ENCODE data around the gene LAMC3.

The LAMC3 gene

DNA sequence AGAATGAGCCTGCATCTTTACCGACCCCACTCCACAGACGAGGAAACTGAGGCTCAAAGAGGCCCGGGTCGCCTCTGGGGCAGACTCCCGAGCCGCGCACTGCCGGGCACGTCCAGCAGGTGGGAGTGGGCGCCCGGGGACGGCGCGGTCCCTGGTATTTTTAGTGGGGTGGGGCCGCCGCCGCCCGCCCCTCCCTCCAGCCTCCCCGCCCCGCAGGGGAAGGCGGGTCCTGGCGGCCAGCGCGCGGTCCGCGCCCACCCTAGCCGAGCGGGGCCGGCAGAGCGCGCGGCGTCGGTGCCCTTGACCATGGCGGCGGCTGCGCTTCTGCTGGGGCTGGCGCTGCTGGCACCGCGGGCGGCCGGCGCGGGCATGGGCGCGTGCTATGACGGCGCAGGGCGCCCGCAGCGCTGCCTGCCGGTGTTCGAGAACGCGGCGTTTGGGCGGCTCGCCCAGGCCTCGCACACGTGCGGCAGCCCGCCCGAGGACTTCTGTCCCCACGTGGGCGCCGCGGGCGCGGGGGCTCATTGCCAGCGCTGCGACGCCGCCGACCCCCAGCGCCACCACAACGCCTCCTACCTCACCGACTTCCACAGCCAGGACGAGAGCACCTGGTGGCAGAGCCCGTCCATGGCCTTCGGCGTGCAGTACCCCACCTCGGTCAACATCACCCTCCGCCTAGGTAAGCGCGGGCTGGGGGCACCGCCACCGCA is at the start of gene LAMC3:
LAMC3 (plus strand) TSS at position 266 of the 710 bp plus-strand sequence; CDS start at position 307, 41 bp downstream.
- H3K27me3 ChIP-seq (ENCODE audit: control insufficient read depth, insufficient read depth, low read length) = peaks cover 3% of the 10 kb centered on the region
- no peak within 1 kb of the TSS for H3K9ac ChIP-seq (ENCODE audit: low read length)
- H3K36me3 ChIP-seq (ENCODE audit: control insufficient read depth, insufficient read depth, low read length) = no peaks in the 10 kb centered on the region
- H3K4me3 ChIP-seq (ENCODE audit: low read length) = peak within 1 kb of the TSS; percentile 36
- H3K4me1 ChIP-seq (ENCODE audit: control insufficient read depth, insufficient read depth, low read length) = no peaks in the 10 kb centered on the region
- H3K27ac ChIP-seq (ENCODE audit: low read depth, low read length) = no peak within 1 kb of the TSS

DNA sequence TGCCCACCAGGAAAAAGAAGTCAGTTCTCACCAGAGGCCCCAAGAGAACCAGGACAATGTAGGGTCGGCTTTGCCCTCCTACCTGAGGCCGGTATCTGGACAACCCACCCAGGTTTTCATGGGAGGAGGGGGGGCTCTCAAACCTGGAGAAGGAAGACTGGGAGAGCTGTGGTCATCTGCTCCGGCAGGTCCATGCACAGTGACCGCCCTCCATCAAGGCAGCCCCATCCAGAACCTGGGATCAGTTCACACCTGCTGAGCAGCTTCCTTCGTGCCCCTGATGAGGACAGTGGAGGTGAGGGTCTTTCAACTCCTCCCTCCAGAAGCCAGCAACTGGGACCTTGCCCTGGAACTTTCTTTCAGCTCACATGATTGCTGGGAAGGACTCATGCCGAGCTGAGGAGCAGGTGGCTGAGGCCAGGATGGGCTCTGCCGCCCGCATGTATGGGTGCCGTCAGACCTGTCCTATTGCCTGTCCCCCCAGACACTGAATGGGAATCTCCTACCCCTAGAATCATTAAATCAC is 49.1 kb upstream of the LAMC3 start:
- Histone ChIP-seq H3K4me1 (ENCODE audit: control insufficient read depth, insufficient read depth, low read length) (peaks cover 3% of the 10 kb centered on the region), H3K9ac (ENCODE audit: low read length) (no peak overlapping the region)

DNA sequence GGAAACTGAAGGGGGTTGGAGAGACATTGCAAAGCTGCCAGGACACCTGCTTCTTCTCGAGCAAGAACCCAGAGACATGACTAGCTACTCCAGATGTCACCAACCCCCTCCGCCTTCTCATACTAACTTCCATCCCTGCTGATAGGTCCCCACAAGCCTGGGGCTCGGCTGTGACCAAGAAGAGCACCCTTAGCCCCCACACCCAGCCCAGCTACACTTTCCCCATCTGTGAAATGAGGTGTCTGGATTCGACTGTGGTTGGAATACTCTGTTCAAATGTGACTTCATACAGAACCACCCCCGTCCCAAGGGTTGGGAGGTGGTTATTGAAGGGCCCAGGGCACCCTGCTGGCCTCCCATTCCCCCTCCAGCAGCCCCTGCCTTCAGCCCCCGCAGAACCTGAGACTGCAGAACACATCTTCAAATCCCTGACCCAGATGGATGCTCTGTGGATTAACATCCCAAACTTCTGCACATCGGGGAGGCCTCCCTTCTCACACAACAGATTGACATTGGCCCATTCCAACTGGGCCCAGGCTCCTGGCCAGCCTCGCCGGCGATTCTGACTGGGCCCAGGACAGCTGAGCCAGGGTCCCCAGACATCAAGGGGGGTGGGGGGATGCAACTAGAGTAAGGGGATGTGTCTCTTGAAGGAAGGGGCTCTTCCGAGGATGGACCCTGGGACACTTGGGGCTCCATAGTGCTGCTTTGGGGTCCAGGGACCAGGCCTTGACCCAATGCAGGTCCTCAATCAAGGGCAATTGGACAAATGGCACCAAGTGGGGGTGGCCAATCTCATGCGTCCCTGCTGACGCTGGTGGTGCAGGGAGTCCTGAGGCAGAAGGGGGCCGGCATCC is 48.2 kb upstream of the LAMC3 start:
- Histone ChIP-seq H3K27me3 (ENCODE audit: control insufficient read depth, insufficient read depth, low read length) (peaks cover 4% of the 10 kb centered on the region), H3K9ac (ENCODE audit: low read length) (no peak overlapping the region), H3K36me3 (ENCODE audit: control insufficient read depth, insufficient read depth, low read length) (no peaks in the 10 kb centered on the region), H3K4me3 (ENCODE audit: low read length) (no peak overlapping the region), H3K4me1 (ENCODE audit: control insufficient read depth, insufficient read depth, low read length) (peaks cover 3% of the 10 kb centered on the region), H3K27ac (ENCODE audit: low read depth, low read length) (no peak overlapping the region)

More for the DNA sequence above, 49.1 kb upstream of the LAMC3 start:
- Histone ChIP-seq H3K27ac (ENCODE audit: low read depth, low read length) (no peak overlapping the region), H3K36me3 (ENCODE audit: control insufficient read depth, insufficient read depth, low read length) (no peaks in the 10 kb centered on the region), H3K27me3 (ENCODE audit: control insufficient read depth, insufficient read depth, low read length) (peaks cover 4% of the 10 kb centered on the region), H3K4me3 (ENCODE audit: low read length) (no peak overlapping the region)

DNA sequence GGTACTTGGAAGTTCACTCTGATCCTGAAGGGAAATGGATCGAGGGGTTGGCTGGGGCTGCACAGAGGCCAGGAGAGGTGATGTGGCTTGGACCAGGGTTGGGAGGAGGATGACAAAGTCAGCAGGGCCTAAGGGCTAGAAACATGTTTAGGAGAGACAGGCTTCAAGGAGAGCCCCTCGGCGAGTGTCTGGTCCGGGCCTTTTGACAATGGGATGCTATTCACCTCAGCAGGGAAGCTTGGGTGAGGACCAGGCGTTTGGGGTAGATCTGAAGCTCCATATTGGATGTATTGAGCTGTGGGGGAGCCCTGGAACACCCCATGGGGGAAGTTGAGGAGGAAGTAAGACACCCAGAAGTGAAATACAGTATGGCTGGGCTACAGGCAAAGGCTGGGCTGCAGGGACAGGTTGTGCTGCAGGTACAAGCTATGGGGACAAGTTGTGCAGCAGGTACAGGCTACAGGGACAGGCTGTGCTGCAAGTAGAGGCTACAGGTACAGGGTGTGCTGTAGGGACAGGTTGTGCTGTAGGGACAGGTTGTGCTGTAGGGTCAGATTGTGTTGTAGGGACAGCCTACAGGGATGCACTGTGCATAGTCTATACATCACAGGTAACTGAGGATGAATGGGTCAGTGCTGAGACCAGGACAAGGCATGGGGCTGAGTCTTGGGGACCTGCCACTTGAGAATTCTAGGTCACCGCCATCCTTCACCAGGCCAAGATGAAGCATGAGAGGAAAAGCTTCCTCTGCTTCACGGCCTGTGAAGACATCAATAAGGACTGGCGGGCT is 47.3 kb upstream of the LAMC3 start:
- Histone ChIP-seq H3K9ac (ENCODE audit: low read length) (no peak overlapping the region), H3K4me1 (ENCODE audit: control insufficient read depth, insufficient read depth, low read length) (peaks cover 3% of the 10 kb centered on the region), H3K27me3 (ENCODE audit: control insufficient read depth, insufficient read depth, low read length) (no peaks in the 10 kb centered on the region), H3K27ac (ENCODE audit: low read depth, low read length) (no peak overlapping the region), H3K4me3 (ENCODE audit: low read length) (no peak overlapping the region), H3K36me3 (ENCODE audit: control insufficient read depth, insufficient read depth, low read length) (no peaks in the 10 kb centered on the region)

DNA sequence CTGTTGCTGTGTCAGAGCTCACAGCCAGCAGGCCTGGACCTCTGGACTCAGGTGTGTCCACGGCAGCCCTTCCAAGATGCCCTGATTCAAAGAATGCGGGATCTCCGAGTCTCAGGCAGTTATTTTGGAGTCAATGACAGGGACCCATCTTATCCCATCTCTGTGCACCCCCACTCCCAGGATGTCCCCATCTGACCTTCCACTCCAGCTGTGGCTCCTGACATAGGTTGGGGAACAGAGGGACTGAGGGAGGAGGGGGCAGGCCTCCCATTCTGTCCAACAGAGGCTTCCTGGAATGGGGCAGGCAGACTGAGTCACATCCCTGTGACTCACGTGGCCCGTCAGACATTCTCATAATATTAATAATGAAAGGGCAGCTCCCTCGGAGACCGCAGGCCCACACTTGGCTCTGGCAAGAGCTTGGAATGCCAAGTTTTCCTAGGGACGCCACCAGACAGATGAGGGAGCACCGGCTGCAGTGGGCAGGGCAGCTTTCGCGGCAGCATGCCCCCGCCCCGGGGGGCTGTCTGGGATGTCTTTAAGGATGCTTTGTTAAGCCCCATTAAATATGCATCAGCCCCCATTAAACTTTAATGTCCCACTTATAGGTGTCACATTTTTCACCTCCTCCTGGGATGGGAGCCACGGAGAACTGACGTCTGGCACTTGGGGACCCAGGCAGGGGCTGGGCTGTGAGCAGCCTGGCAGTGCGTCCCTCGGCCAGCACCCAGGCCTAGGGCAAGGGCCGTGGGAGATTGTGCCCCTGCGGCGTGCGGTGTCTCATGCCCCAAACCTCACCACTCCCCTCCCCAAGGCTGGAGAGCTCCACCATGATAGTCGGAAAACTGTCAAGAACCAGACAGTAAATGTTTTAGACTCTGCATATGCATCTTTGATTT is 46.3 kb upstream of the LAMC3 start:
- Histone ChIP-seq H3K4me3 (ENCODE audit: low read length) (no peak overlapping the region), H3K9ac (ENCODE audit: low read length) (no peak overlapping the region), H3K27me3 (ENCODE audit: control insufficient read depth, insufficient read depth, low read length) (no peaks in the 10 kb centered on the region), H3K4me1 (ENCODE audit: control insufficient read depth, insufficient read depth, low read length) (peaks cover 3% of the 10 kb centered on the region), H3K27ac (ENCODE audit: low read depth, low read length) (no peak overlapping the region), H3K36me3 (ENCODE audit: control insufficient read depth, insufficient read depth, low read length) (no peaks in the 10 kb centered on the region)

DNA sequence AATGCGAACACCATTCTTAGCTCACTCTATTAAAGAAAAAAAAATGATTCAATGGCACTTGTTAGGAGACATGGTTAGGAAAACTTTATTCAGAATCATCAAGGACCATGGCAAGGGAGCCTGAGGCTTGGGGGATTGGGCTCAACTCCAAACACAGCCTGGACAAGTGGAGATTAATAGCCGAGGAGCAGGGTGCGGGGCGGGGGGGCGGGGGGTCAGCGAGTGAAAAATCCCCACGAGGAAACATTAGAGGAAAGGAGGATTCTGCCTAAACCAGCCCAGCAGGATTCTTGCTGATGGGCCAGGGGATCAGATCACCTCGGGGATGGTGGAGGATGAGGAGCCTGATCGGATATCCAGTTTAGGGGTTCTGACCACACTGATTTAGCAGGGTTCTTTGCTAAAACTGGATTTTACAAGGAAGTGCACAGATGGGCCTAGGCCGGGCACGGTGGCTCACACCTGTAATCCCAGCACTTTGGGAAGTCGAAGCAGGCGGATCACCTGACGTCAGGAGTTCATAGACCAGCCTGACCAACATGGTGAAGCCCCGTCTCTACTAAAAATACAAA is 45.6 kb upstream of the LAMC3 start:
- Histone ChIP-seq H3K27me3 (ENCODE audit: control insufficient read depth, insufficient read depth, low read length) (no peaks in the 10 kb centered on the region), H3K36me3 (ENCODE audit: control insufficient read depth, insufficient read depth, low read length) (no peaks in the 10 kb centered on the region), H3K9ac (ENCODE audit: low read length) (no peak overlapping the region), H3K27ac (ENCODE audit: low read depth, low read length) (no peak overlapping the region), H3K4me3 (ENCODE audit: low read length) (no peak overlapping the region), H3K4me1 (ENCODE audit: control insufficient read depth, insufficient read depth, low read length) (peaks cover 3% of the 10 kb centered on the region)

DNA sequence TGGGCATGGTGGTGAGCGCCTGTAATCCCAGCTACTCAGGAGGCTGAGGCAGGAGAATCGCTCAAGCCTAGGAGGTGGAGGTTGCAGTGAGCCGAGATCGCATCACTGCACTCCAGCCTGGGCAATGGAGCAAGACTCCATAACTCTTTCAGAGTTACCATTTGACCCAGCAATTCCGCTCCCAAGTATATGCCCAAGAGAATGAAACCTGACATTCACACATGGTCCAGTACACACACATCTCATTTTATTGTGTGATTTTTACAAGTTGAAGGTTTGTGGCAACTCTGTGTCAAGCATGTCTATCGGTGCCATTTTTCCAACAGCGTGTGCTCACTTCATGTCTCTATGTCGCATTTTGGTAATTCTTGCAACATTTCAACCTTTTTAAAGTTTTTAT is 45.1 kb upstream of the LAMC3 start:
- no peaks in the 10 kb centered on the region for H3K36me3 ChIP-seq (ENCODE audit: control insufficient read depth, insufficient read depth, low read length)
- H3K4me3 ChIP-seq (ENCODE audit: low read length) = no peak overlapping the region
- no peaks in the 10 kb centered on the region for H3K27me3 ChIP-seq (ENCODE audit: control insufficient read depth, insufficient read depth, low read length)
- no peak overlapping the region for H3K27ac ChIP-seq (ENCODE audit: low read depth, low read length)
- H3K9ac ChIP-seq (ENCODE audit: low read length) = no peak overlapping the region
- peaks cover 3% of the 10 kb centered on the region for H3K4me1 ChIP-seq (ENCODE audit: control insufficient read depth, insufficient read depth, low read length)

DNA sequence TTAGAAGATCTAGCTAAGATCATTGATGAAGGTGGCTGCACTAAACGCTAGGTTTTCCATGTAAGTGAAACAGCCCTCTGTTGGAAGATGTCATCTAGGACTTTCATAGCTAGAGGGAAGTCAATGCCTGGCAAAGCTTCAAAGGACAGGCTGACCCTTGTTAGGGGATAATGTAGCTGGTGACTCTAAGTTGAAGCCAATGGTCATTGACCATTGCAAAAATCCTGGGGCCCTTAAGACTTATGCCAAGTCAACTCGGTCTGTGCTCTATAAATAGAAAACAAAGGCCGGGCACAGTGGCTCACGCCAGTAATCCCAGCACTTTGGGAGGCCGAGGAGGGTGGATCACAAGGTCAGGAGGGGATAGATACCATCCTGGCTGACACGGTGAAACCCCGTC is 43.3 kb upstream of the LAMC3 start:
- Histone ChIP-seq H3K4me3 (ENCODE audit: low read length) (no peak overlapping the region), H3K27ac (ENCODE audit: low read depth, low read length) (no peak overlapping the region), H3K36me3 (ENCODE audit: control insufficient read depth, insufficient read depth, low read length) (no peaks in the 10 kb centered on the region), H3K9ac (ENCODE audit: low read length) (no peak overlapping the region), H3K4me1 (ENCODE audit: control insufficient read depth, insufficient read depth, low read length) (peaks cover 3% of the 10 kb centered on the region), H3K27me3 (ENCODE audit: control insufficient read depth, insufficient read depth, low read length) (no peaks in the 10 kb centered on the region)

DNA sequence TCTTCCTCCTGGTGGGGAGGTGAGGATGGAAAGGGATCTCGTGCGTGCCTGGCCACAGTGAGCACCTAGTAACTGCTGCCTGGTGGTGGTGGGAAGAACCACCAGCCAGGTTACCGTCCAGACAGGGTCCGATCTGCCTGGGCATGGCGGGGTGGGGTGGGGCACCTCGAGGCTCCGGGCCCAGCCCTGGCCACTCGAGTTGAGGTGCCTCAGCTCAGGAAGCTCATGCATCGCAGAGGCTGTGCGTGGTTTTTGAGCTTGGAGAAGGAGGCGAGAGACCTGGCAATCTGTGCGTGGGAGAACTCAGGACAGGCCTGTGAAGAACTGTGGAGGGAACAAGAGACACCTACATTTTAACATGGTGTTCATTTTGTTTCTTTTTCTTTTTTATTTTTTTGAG is 38.9 kb upstream of the LAMC3 start:
- Histone ChIP-seq H3K27ac (ENCODE audit: low read depth, low read length) (no peak overlapping the region), H3K4me1 (ENCODE audit: control insufficient read depth, insufficient read depth, low read length) (no peaks in the 10 kb centered on the region), H3K36me3 (ENCODE audit: control insufficient read depth, insufficient read depth, low read length) (no peaks in the 10 kb centered on the region), H3K27me3 (ENCODE audit: control insufficient read depth, insufficient read depth, low read length) (peaks cover 9% of the 10 kb centered on the region), H3K9ac (ENCODE audit: low read length) (no peak overlapping the region), H3K4me3 (ENCODE audit: low read length) (no peak overlapping the region)

DNA sequence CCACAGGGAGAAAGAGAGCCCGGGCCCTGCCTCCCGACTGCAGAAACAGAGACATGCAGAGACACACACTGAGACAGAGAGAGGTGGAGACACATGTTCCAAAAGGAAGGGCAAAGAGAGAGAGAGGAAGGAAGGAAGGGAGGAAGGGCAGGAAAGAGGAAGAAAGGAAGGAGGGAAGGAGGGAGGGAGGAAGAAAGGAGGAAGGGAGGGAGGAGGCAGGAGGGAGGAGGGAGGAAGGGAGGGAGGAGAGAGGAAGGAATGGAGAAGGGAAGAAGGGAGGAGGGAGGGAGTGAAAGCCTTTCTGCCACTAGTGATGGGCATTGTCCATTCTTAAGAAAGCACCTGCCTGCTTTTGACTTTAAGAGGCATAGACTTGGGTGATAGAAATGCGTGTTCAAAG is 38.1 kb upstream of the LAMC3 start:
- Histone ChIP-seq H3K9ac (ENCODE audit: low read length) (no peak overlapping the region), H3K27me3 (ENCODE audit: control insufficient read depth, insufficient read depth, low read length) (peaks cover 9% of the 10 kb centered on the region), H3K4me1 (ENCODE audit: control insufficient read depth, insufficient read depth, low read length) (no peaks in the 10 kb centered on the region), H3K27ac (ENCODE audit: low read depth, low read length) (no peak overlapping the region), H3K36me3 (ENCODE audit: control insufficient read depth, insufficient read depth, low read length) (no peaks in the 10 kb centered on the region), H3K4me3 (ENCODE audit: low read length) (no peak overlapping the region)

DNA sequence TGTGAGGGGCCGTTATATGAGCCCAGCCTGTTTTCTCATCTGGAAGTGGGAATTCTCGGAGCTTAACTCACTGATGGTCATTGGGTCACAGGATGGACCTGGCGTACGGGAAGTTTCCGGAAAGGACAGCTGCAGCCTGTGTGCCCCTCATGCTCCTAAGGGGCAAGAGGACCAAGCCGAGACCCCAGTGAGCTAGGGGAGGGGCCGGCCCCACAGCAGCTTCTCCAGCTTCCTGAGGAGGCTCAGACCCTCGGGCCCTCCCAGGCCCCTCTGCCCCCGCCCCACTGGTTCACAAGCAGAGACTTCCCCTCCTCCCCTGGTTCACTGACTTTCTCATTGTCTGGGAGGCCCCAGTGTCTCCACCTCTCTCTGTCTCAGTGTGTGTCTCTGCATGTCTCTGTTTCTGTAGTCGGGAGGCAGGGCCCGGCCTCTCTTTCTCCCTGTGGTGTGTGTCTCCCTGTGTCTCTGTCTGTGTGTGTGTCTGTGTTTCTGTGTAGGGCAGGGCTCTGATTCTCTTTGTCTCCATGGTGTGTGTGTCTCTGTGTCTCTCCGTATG is 37.6 kb upstream of the LAMC3 start:
- peaks cover 9% of the 10 kb centered on the region for H3K27me3 ChIP-seq (ENCODE audit: control insufficient read depth, insufficient read depth, low read length)
- no peak overlapping the region for H3K9ac ChIP-seq (ENCODE audit: low read length)
- H3K36me3 ChIP-seq (ENCODE audit: control insufficient read depth, insufficient read depth, low read length) = no peaks in the 10 kb centered on the region
- no peak overlapping the region for H3K4me3 ChIP-seq (ENCODE audit: low read length)
- no peak overlapping the region for H3K27ac ChIP-seq (ENCODE audit: low read depth, low read length)
- H3K4me1 ChIP-seq (ENCODE audit: control insufficient read depth, insufficient read depth, low read length) = no peaks in the 10 kb centered on the region
